Vagina (tissue), 2 donors: Measurements from ENCODE around the gene PRKAG3. TPM values are rescaled to one million over a fixed set of nuclear protein-coding genes. Genes with fewer than 3 reads are reported as not detected.

Experiments used
- DNase-seq, 2 donors: peaks; one replicate each; pipeline ENCODE4 v3.0.0-alpha.2; 2017; ENCODE audit errors: extremely low spot score in 2 of 2
- H3K27ac ChIP-seq: fragments of 200-600 bp; sonication (generic); one replicate; pipeline ENCODE4 v1.5.1; 2019
- H3K27me3 ChIP-seq: fragments of 200-600 bp; sonication (generic); one replicate; pipeline ENCODE4 v1.5.1; 2019
- H3K36me3 ChIP-seq, 2 donors: fragments of 200-600 bp; sonication (generic); one replicate each; pipeline ENCODE4 v1.5.1; 2017 to 2019
- H3K4me1 ChIP-seq: fragments of 200-600 bp; sonication (generic); one replicate; pipeline ENCODE4 v1.5.1; 2019
- H3K4me3 ChIP-seq, 2 donors: fragments of 200-600 bp; sonication (generic); 1 replicate in 1 of 2; 2 replicates in 1 of 2; pipeline ENCODE4 v1.5.1; 2016 to 2019
- H3K9me3 ChIP-seq: fragments of 200-600 bp; sonication (generic); one replicate; pipeline ENCODE4 v1.5.1; 2019
- CTCF ChIP-seq, 3 experiments: fragments of 450-650 bp in 2 of 3; fragments of 200-600 bp in 1 of 3; sonication (generic) in 1 of 3; IDR thresholded peaks; one replicate each; pipeline ENCODE4 v1.5.1; 2017 to 2019; ENCODE audit warnings: antibody characterized with exemption in 3 of 3, mild to moderate bottlenecking in 2 of 3, moderate library complexity in 2 of 3
- POLR2A ChIP-seq, 2 donors: fragments of 450-650 bp; IDR thresholded peaks; one replicate each; pipeline ENCODE4 v1.6.1; 2017; ENCODE audit warnings: antibody characterized with exemption in 2 of 2, mild to moderate bottlenecking in 2 of 2, moderate library complexity in 2 of 2
- POLR2AphosphoS5 ChIP-seq, 2 donors: sonication (generic); formaldehyde crosslinking; IDR thresholded peaks; one replicate each; pipeline ENCODE4 v1.9.0; 2017; ENCODE audit warnings: antibody characterized with exemption in 2 of 2, mild to moderate bottlenecking in 2 of 2, low read depth in 1 of 2; ENCODE audit not compliant: insufficient read depth in 1 of 2
- intact Hi-C: fragments of 100-400 bp; cut with DNase I; formaldehyde crosslinking; loops from one replicate; pipeline ENCODE4 v1.15.1; 2023
- total RNA-seq: library from RNA; depleted of rRNA; stranded (reverse); fragments of >200 nt; gene quantifications from one replicate; pipeline ENCODE4 v1.2.3, GENCODE V29; 2016

Gene PRKAG3
- total RNA-seq, 1 donor from 2014 or later: not detected

DNA sequence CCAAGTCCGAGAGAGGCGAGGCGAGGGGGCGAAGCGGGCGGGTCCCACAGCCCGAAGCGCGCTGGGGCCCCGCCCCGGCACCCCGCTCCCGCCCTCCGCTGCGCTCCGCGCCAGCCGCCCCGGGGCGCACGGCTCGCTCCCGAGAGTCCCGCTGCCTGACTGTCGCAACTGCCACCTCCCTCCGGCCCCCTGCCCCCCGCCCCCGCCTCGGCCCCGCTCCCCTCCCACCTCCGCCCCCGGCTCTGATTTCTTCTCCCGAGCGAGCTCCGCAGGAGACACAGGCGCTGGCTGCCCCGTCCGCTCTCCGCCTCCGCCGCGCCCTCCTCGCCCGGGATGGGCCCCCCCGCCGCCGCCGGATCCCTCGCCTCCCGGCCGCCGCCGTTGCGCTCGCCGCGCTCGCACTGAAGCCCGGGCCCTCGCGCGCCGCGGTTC lies 28.0 kb upstream of the PRKAG3 start, which contains the start of gene WNT6:
TSS of gene WNT6 (plus strand) at position 250 of the 432 bp plus-strand sequence. CDS start 233 bp downstream, outside the sequence.
- H3K4me1 ChIP-seq: peaks cover 25% of the 10 kb centered on the region
- DNase-seq: no peak
- H3K9me3 ChIP-seq: no peaks in the 10 kb centered on the region
- no peaks in the 10 kb centered on the region for H3K36me3 ChIP-seq
- peaks cover 5% of the 10 kb centered on the region for H3K27me3 ChIP-seq
- intact Hi-C loops: no loop called here
- peak within 1 kb of the TSS; percentile 40 for H3K27ac ChIP-seq
- TF ChIP-seq POLR2AphosphoS5 (IDR thresholded peaks at IDR 0.05; ENCODE audit: insufficient read depth in 1 of 2, low read depth in 1 of 2) (no peak), CTCF (IDR thresholded peaks at IDR 0.05) (no peak), POLR2A (IDR thresholded peaks at IDR 0.05) (no peak)
- peak within 1 kb of the TSS; percentile 39 to 57 for H3K4me3 ChIP-seq

- Histone ChIP-seq H3K4me3 (peak overlapping the region; percentile 39 to 57), H3K9me3 (no peaks in the 10 kb centered on the region), H3K27ac (no peak overlapping the region), H3K36me3 (no peaks in the 10 kb centered on the region), H3K4me1 (peaks cover 25% of the 10 kb centered on the region), H3K27me3 (peaks cover 5% of the 10 kb centered on the region)
- intact Hi-C loops: no loop called here
- TF ChIP-seq POLR2A (IDR thresholded peaks at IDR 0.05) (no peak), CTCF (IDR thresholded peaks at IDR 0.05) (no peak), POLR2AphosphoS5 (IDR thresholded peaks at IDR 0.05; ENCODE audit: insufficient read depth in 1 of 2, low read depth in 1 of 2) (no peak)
- DNase-seq: no peak
Measured at GRCh38 chr2:218858671-218859555, 27.3 kb upstream of the PRKAG3 start.

DNA sequence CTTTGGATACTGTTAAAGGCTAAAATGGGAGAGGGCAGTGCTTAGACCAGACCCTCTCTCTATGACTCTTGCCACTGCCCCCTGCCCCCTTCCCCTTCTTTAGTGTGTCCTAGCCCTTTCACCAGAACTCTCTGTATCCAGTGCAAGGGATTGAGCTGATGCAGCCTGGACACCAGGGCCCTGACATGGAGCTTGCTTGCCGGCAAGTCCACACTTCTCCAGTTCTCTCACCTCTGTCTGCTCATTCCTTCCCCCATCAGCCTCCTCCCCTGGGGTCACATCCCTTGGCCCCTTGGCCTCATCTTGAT lies 26.5 kb upstream of the PRKAG3 start:
- Histone ChIP-seq H3K9me3 (no peaks in the 10 kb centered on the region), H3K36me3 (no peaks in the 10 kb centered on the region), H3K27me3 (peaks cover 4% of the 10 kb centered on the region), H3K4me1 (peaks cover 25% of the 10 kb centered on the region), H3K27ac (no peak overlapping the region), H3K4me3 (no peak overlapping the region)
- no peak for DNase-seq
- no peak for TF ChIP-seq POLR2A (IDR thresholded peaks at IDR 0.05)
- TF ChIP-seq CTCF (IDR thresholded peaks at IDR 0.05): no peak
- TF ChIP-seq POLR2AphosphoS5 (IDR thresholded peaks at IDR 0.05; ENCODE audit: insufficient read depth in 1 of 2, low read depth in 1 of 2): no peak
- intact Hi-C loops: no loop called here

GRCh38 chr2:218857371-218858137 lies 26.0 kb upstream of the PRKAG3 start:
- Histone ChIP-seq H3K36me3 (no peaks in the 10 kb centered on the region), H3K27ac (no peak overlapping the region), H3K27me3 (no peaks in the 10 kb centered on the region), H3K4me1 (peaks cover 25% of the 10 kb centered on the region), H3K9me3 (no peaks in the 10 kb centered on the region), H3K4me3 (no peak overlapping the region)
- intact Hi-C loops: no loop called here
- no peak for TF ChIP-seq POLR2A (IDR thresholded peaks at IDR 0.05)
- TF ChIP-seq CTCF (IDR thresholded peaks at IDR 0.05): no peak
- TF ChIP-seq POLR2AphosphoS5 (IDR thresholded peaks at IDR 0.05; ENCODE audit: insufficient read depth in 1 of 2, low read depth in 1 of 2): no peak
- DNase-seq: no peak
